Measurements from ENCODE around the gene ADM5. TPM values are rescaled to one million over a fixed set of nuclear protein-coding genes. Genes with fewer than 3 reads are reported as not detected.

The ADM5 gene
- total RNA-seq (2022; extraction: Qiagen RNA extraction) = 3.4 to 6.5 TPM (median 6.0 TPM) in 5 replicates

GRCh38 chr19:49689133-49690078, at the start of gene ADM5:
Gene ADM5, plus strand, starts transcription at chr19:49689594. Its CDS starts 244 bp downstream, at chr19:49689838.

GRCh38 chr19:49640113-49640898, 49.1 kb upstream of the ADM5 start, which contains the start of gene RRAS:
Gene RRAS, minus strand, starts transcription at chr19:49640143. Its CDS starts 45 bp downstream, at chr19:49640098.

DNA sequence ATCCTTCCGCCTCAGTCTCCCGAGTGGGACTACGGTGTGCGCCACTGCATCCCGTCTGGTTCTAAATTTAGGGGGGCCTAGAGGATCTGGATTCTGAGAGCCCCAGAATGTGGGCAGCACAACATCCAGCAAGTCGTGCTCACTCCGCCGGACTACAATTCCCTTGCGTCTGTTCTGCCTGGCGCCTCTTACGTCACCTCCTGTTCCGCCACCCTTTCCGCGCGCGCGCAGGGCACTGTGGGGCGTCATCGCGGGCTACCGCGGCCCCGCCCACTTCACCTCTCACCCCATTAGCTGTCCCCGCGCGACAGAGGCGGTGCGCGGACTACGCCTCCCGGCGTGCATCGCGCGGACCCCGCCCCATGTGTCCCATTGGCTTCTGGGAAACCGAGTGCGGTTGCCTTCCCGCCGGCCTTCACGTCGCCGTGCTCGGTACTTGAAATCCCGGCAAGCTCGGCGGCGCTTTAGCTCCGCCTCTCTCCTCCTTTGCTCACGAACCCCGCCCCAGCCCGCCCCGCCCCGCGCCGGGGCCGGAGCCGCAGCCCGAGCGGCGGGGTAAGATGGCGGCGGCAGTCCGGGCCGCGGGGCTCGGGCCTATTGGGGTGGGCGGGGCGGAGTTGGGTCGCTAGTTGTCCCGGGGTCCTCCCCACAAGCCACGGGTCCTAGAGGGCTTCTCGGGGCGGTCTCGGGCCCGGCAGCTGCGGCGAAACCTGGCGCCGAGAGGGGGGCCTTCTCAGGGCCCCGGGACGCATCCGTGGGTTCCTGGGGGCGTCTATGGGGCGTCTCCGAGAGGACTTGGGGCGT, 47.5 kb upstream of the ADM5 start, which contains the start of gene SCAF1:
SCAF1 (plus strand) TSS at position 522 of the 804 bp plus-strand sequence. CDS start 2,818 bp downstream, outside the sequence.

DNA sequence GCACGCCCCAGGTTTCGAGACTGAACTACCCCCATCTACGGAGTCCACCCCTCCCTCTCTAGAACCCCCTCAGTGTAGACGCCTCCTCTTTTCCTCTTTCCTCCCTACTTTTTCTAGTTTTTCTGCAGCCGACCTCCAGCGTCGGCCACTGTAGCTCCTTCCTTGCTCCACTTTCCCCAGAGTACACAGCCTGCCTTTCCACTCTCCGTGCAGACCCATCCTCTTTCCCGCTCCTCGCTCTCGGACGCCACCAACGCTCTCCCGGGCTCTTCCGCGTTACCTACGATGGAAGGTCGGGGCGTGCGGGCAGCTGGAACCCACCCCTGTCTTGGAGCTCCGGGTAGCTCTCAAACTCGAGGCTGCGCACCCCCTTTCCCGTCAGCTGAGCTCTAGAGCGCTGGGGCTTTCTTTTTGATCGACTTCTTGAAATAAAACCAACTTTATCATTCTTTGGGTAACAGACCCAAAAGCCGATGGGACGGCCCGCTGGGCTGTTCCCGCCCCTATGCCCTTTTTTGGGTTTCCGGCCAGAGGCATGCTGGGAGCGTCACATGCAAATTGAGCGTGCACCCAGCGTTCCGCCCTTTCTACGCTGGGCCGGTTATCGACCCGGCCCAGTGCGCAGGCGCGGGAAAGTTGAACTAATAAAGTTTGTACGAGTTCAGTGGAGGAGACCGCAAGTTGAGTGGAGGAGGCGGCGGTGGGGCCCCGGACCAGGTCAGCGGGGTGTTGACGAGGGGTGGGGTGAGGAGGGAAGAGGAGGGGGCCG, 23.9 kb upstream of the ADM5 start, which contains the start of the genes BCL2L12 and IRF3:
BCL2L12 (plus strand) TSS at position 583 of the 769 bp plus-strand sequence. CDS start 760 bp downstream, outside the sequence.
IRF3 (minus strand) TSS at position 507 of the 769 bp plus-strand sequence. CDS start 1,019 bp downstream, outside the sequence.

GRCh38 chr19:49677231-49677900, 12.0 kb upstream of the ADM5 start, which contains the start of gene PRMT1:
Gene PRMT1, plus strand, starts transcription at chr19:49677271. Its CDS starts 10 bp downstream, at chr19:49677281.

GRCh38 chr19:49690656-49691242, 1.4 kb downstream of the ADM5 start, which contains the start of gene CPT1C:
Gene CPT1C, plus strand, starts transcription at chr19:49691116. Its CDS starts 1,137 bp downstream, at chr19:49692253.

Other genes with a start within 250 kb of the ADM5 start
- 0.53 to 0.74 TPM (median 0.65 TPM) in 5 replicates for gene SLC17A7, start 248.1 kb upstream of the ADM5 start, total RNA-seq (2022; extraction: Qiagen RNA extraction)
- gene PIH1D1, start 237.8 kb upstream of the ADM5 start, total RNA-seq (2022; extraction: Qiagen RNA extraction) = 90.8 to 101 TPM (median 98.8 TPM) in 5 replicates
- 16.2 to 27.2 TPM (median 24.9 TPM) in 5 replicates for gene ALDH16A1, start 236.4 kb upstream of the ADM5 start, total RNA-seq (2022; extraction: Qiagen RNA extraction)
- 0.92 to 1.7 TPM (median 1.3 TPM) in 5 replicates for gene FLT3LG, start 215.4 kb upstream of the ADM5 start, total RNA-seq (2022; extraction: Qiagen RNA extraction)
- gene RPL13A, start 202.0 kb upstream of the ADM5 start, total RNA-seq (2022; extraction: Qiagen RNA extraction) = 4,068 to 4,436 TPM (median 4,207 TPM) in 5 replicates
- 3,819 to 4,411 TPM (median 4,040 TPM) in 5 replicates for gene RPS11, start 193.2 kb upstream of the ADM5 start, total RNA-seq (2022; extraction: Qiagen RNA extraction)
- gene FCGRT, start 176.9 kb upstream of the ADM5 start, total RNA-seq (2022; extraction: Qiagen RNA extraction) = 21.8 to 35.0 TPM (median 29.8 TPM) in 5 replicates
- gene RCN3, start 161.6 kb upstream of the ADM5 start, total RNA-seq (2022; extraction: Qiagen RNA extraction) = 1.6 to 2.7 TPM (median 1.8 TPM) in 5 replicates
- 85.6 to 111 TPM (median 104 TPM) in 5 replicates for gene NOSIP, start 109.0 kb upstream of the ADM5 start, total RNA-seq (2022; extraction: Qiagen RNA extraction)
- 0.45 to 1.1 TPM (median 0.81 TPM) in 5 replicates for gene PRRG2, start 108.3 kb upstream of the ADM5 start, total RNA-seq (2022; extraction: Qiagen RNA extraction)
- 23.7 to 33.6 TPM (median 31.9 TPM) in 5 replicates for gene PRR12, start 98.4 kb upstream of the ADM5 start, total RNA-seq (2022; extraction: Qiagen RNA extraction)
- 89.9 to 139 TPM (median 135 TPM) in 5 replicates for gene RRAS, start 49.5 kb upstream of the ADM5 start, total RNA-seq (2022; extraction: Qiagen RNA extraction)
- gene SCAF1, start 47.4 kb upstream of the ADM5 start, total RNA-seq (2022; extraction: Qiagen RNA extraction) = 45.2 to 75.9 TPM (median 67.4 TPM) in 5 replicates
- gene IRF3, start 23.7 kb upstream of the ADM5 start, total RNA-seq (2022; extraction: Qiagen RNA extraction) = 102 to 117 TPM (median 111 TPM) in 5 replicates
- 56.3 to 78.7 TPM (median 72.9 TPM) in 5 replicates for gene BCL2L12, start 23.7 kb upstream of the ADM5 start, total RNA-seq (2022; extraction: Qiagen RNA extraction)
- 387 to 457 TPM (median 414 TPM) in 5 replicates for gene PRMT1, start 12.3 kb upstream of the ADM5 start, total RNA-seq (2022; extraction: Qiagen RNA extraction)
- 12.0 to 15.0 TPM (median 12.8 TPM) in 5 replicates for gene CPT1C, start 1.5 kb downstream of the ADM5 start, total RNA-seq (2022; extraction: Qiagen RNA extraction)
- gene TSKS, start 73.7 kb downstream of the ADM5 start, total RNA-seq (2022; extraction: Qiagen RNA extraction) = not detected in 5 replicates
- 40.6 to 58.3 TPM (median 56.1 TPM) in 5 replicates for gene AP2A1, start 77.4 kb downstream of the ADM5 start, total RNA-seq (2022; extraction: Qiagen RNA extraction)
- gene FUZ, start 123.7 kb downstream of the ADM5 start, total RNA-seq (2022; extraction: Qiagen RNA extraction) = 12.8 to 15.6 TPM (median 15.3 TPM) in 5 replicates
- gene MED25, start 128.7 kb downstream of the ADM5 start, total RNA-seq (2022; extraction: Qiagen RNA extraction) = 45.5 to 76.6 TPM (median 69.6 TPM) in 5 replicates
- gene PTOV1, start 161.6 kb downstream of the ADM5 start, total RNA-seq (2022; extraction: Qiagen RNA extraction) = 106 to 161 TPM (median 152 TPM) in 5 replicates
- 40.8 to 62.1 TPM (median 54.2 TPM) in 5 replicates for gene PNKP, start 178.0 kb downstream of the ADM5 start, total RNA-seq (2022; extraction: Qiagen RNA extraction)
- 66.3 to 120 TPM (median 113 TPM) in 5 replicates for gene AKT1S1, start 187.8 kb downstream of the ADM5 start, total RNA-seq (2022; extraction: Qiagen RNA extraction)
- 20.1 to 24.1 TPM (median 23.8 TPM) in 5 replicates for gene TBC1D17, start 188.1 kb downstream of the ADM5 start, total RNA-seq (2022; extraction: Qiagen RNA extraction)
- 0.61 to 1.2 TPM (median 0.96 TPM) in 5 replicates for gene IL4I1, start 207.3 kb downstream of the ADM5 start, total RNA-seq (2022; extraction: Qiagen RNA extraction)
- gene ATF5, start 239.6 kb downstream of the ADM5 start, total RNA-seq (2022; extraction: Qiagen RNA extraction) = 47.9 to 57.1 TPM (median 54.0 TPM) in 5 replicates
- gene NUP62, start 239.9 kb downstream of the ADM5 start, total RNA-seq (2022; extraction: Qiagen RNA extraction) = 74.2 to 98.4 TPM (median 95.7 TPM) in 5 replicates